OCI-LY1 (cell line): ENCODE results near the gene LAMTOR3.

Experiments used
- EZH2 ChIP-seq: fragments of 200-600 bp; sonication (generic), shearing (Covaris generic); IDR thresholded peaks from 2 replicates; pipeline ENCODE4 v1.8.0; 2017; ENCODE audit warnings: borderline replicate concordance, mixed run types, mild to moderate bottlenecking, antibody characterized with exemption, low read length, moderate library complexity, mixed read lengths
- TF ChIP-seq, protein P1 (sequence below): fragments of 200-600 bp; sonication (generic), shearing (Covaris generic); IDR thresholded peaks from 2 replicates; pipeline ENCODE4 v1.5.1; 2017; ENCODE audit warnings: mild to moderate bottlenecking, antibody characterized with exemption, low read length, moderate library complexity, mixed read lengths

DNA sequence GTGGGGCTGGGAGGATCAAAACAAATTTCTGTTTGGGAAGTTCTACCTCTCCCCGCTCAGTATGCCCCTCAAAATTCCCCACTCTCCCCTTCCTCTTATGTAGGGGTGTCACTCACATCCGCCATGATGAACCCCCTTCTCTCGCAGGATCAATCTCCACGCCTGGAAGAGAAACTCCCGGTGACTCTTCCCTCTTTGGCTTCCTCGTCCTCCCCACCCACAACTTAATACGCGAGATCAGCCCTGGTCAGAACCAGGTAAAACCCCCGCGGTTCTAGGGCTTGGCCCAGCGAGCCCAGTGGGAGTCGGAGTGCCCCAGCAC lies 427 bp downstream of the LAMTOR3 start:
- TF ChIP-seq, protein P1, sequence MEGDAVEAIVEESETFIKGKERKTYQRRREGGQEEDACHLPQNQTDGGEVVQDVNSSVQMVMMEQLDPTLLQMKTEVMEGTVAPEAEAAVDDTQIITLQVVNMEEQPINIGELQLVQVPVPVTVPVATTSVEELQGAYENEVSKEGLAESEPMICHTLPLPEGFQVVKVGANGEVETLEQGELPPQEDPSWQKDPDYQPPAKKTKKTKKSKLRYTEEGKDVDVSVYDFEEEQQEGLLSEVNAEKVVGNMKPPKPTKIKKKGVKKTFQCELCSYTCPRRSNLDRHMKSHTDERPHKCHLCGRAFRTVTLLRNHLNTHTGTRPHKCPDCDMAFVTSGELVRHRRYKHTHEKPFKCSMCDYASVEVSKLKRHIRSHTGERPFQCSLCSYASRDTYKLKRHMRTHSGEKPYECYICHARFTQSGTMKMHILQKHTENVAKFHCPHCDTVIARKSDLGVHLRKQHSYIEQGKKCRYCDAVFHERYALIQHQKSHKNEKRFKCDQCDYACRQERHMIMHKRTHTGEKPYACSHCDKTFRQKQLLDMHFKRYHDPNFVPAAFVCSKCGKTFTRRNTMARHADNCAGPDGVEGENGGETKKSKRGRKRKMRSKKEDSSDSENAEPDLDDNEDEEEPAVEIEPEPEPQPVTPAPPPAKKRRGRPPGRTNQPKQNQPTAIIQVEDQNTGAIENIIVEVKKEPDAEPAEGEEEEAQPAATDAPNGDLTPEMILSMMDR = no peak
- no peak for TF ChIP-seq EZH2
